HepG2 (cell line): ENCODE data around the gene GPBP1. TPM values are rescaled to one million over a fixed set of nuclear protein-coding genes. Genes with fewer than 3 reads are reported as not detected.

ENCODE experiments used
- BRD4 ChIP-seq: sonication (generic); formaldehyde crosslinking; IDR thresholded peaks from 2 replicates; pipeline ENCODE4 v1.4.0; 2020; ENCODE audit warnings: missing genetic modification reagents
- GABPB1 ChIP-seq: IDR thresholded peaks from 2 replicates; pipeline ENCODE4 v1.6.1; 2016; ENCODE audit warnings: mild to moderate bottlenecking, missing genetic modification reagents, moderate library complexity, missing compliant biosample characterization
- GTF2F1 ChIP-seq: fragments of 150-350 bp; IDR thresholded peaks from 2 replicates; pipeline ENCODE4 v1.6.1; 2014; ENCODE audit warnings: low read length
- HDAC1 ChIP-seq: sonication (generic); formaldehyde crosslinking; IDR thresholded peaks from 2 replicates; pipeline ENCODE4 v1.5.1; 2020; ENCODE audit warnings: mild to moderate bottlenecking, missing genetic modification reagents
- JARID2 ChIP-seq: sonication (generic); formaldehyde crosslinking; IDR thresholded peaks from 2 replicates; pipeline ENCODE4 v1.8.1; 2023; ENCODE audit warnings: missing genetic modification reagents, inconsistent platforms; ENCODE audit not compliant: insufficient replicate concordance
- MTA3 ChIP-seq: sonication (generic); formaldehyde crosslinking; IDR thresholded peaks from 2 replicates; pipeline ENCODE4 v1.4.0; 2020; ENCODE audit warnings: missing genetic modification reagents
- NFYB ChIP-seq: sonication (generic); formaldehyde crosslinking; IDR thresholded peaks from 2 replicates; pipeline ENCODE4 v1.4.0; 2020; ENCODE audit warnings: missing genetic modification reagents
- PHF5A ChIP-seq: IDR thresholded peaks from one replicate; pipeline ENCODE4 v1.6.1; 2018; ENCODE audit warnings: low read depth, missing genetic modification reagents; ENCODE audit not compliant: unreplicated experiment
- PTBP1 ChIP-seq: fragments of 200-400 bp; formaldehyde crosslinking; IDR thresholded peaks from 2 replicates; pipeline ENCODE4 v1.6.1; 2018; ENCODE audit warnings: low read length, low read depth; ENCODE audit not compliant: poor library complexity, severe bottlenecking
- SOX13 ChIP-seq, 3 experiments: fragments of 450-650 bp in 1 of 3; sonication (generic) in 1 of 3; formaldehyde crosslinking in 1 of 3; IDR thresholded peaks in 2 of 3; conservative IDR thresholded peaks in 1 of 3; 2 replicates each; pipeline versions ENCODE4 v1.5.0 to v1.6.1; 2016 to 2020; ENCODE audit warnings: antibody characterized with exemption in 1 of 3, mild to moderate bottlenecking in 1 of 3, missing compliant biosample characterization in 1 of 3, missing genetic modification reagents in 1 of 3, moderate library complexity in 1 of 3
- ZFP1 ChIP-seq: IDR thresholded peaks from 2 replicates; pipeline ENCODE4 v1.6.1; 2016
- ZNF232 ChIP-seq: sonication (generic); formaldehyde crosslinking; IDR thresholded peaks from 2 replicates; pipeline ENCODE4 v1.4.0; 2020; ENCODE audit warnings: missing genetic modification reagents, borderline replicate concordance
- ZNF484 ChIP-seq: sonication (generic); formaldehyde crosslinking; IDR thresholded peaks from 2 replicates; pipeline ENCODE4 v1.5.1; 2020; ENCODE audit warnings: mild to moderate bottlenecking, low read depth, missing genetic modification reagents, borderline replicate concordance
- ZNF512B ChIP-seq: sonication (generic); formaldehyde crosslinking; IDR thresholded peaks from 2 replicates; pipeline ENCODE4 v1.5.1; 2020; ENCODE audit warnings: missing genetic modification reagents, mild to moderate bottlenecking, borderline replicate concordance
- ZNF564 ChIP-seq: sonication (generic); formaldehyde crosslinking; IDR thresholded peaks from 2 replicates; pipeline ENCODE4 v1.8.1; 2023; ENCODE audit warnings: mild to moderate bottlenecking, missing genetic modification reagents
- polyA plus RNA-seq, 8 experiments: library from polyadenylated mRNA; depleted of rRNA in 3 of 8; stranded (reverse) in 7 of 8; unstranded in 1 of 8; fragments of >200 nt; fragmentation: Illumina TruSeq in 4 of 8; extraction: Trizol in 4 of 8; gene quantifications; 2 replicates each; pipeline versions ENCODE4 v1.2.1 to v1.2.3, GENCODE V29; 2011 to 2016; ENCODE audit warnings: low read depth in 4 of 8, missing spikeins in 1 of 8, mixed read lengths in 1 of 8; ENCODE audit not compliant: insufficient read depth in 1 of 8
- total RNA-seq, 5 experiments: library from RNA; depleted of rRNA; stranded (reverse); fragments of >200 nt; fragmentation: Illumina TruSeq; extraction: Trizol; gene quantifications; 2 replicates each; pipeline ENCODE4 v1.2.3, GENCODE V29; 2016; ENCODE audit warnings: low read depth in 1 of 5
- TF ChIP-seq, protein P1 (sequence below): sonication (generic); formaldehyde crosslinking; IDR thresholded peaks from 2 replicates; pipeline ENCODE4 v1.5.1; 2020; ENCODE audit warnings: mild to moderate bottlenecking, missing genetic modification reagents, borderline replicate concordance

The GPBP1 gene
- total and polyA plus RNA-seq, 2 of the 13 experiments (the other 11 are each of a cell fraction or from before 2014, with no cell fraction given): 27.1 to 72.2 TPM

DNA sequence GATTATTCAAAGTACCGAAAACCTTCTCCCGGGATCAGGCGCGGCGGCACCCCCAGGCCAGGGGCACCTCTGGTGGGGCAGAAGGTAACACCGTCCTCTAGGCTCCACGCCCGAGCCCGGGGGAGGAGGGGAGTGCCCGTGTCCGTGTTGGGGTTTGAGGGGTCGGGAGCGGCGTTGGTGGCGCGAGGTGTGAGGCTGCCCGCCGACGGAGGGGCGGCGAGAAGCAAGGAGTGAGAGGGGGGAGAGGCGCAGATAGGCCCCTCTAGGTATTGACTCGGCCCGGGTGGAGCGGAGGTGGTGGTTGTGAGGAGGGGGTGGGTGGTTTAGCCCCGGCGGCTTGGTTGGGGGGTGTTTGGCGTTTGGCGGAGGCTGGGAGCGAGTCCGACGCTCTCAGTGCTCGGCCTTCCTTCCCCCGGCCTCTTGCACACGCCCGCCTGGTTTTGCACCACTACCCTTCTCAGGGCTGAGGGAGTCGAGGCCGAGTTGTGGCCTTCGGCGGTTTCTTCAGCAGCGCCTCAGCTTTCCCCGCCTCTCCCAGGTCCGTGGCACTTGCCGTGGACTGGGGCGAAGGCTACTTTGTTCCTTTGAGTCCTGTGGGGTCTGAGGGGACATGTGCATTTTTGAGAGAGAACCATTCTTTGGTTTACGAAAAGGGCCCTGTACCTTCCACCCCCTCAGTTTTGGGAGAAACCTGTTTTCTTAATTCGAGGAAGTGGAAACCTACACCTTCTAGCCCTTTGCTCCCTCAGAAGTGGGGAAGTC is 450 bp downstream of the GPBP1 start (continued):
- TF ChIP-seq PTBP1 (no peak), SOX13 (IDR thresholded peaks at IDR 0.05) (no peak), SOX13 (CRISPR knock-in tag; conservative IDR thresholded peaks at IDR 0.05 in 1 of 2, IDR thresholded peaks at IDR 0.05 in 1 of 2) (no peak), PHF5A (no peak), ZNF512B (no peak), GTF2F1 (no peak), JARID2 (no peak), MTA3 (CRISPR knock-in tag) (no peak), BRD4 (CRISPR knock-in tag) (no peak), GABPB1 (no peak), NFYB (CRISPR knock-in tag) (no peak), ZFP1 (CRISPR knock-in tag) (no peak), ZNF232 (CRISPR knock-in tag) (no peak), HDAC1 (CRISPR knock-in tag) (0 out of 2 replicates have a peak, but pooled peaks have one; percentile 5), ZNF484 (CRISPR knock-in tag) (no peak), ZNF564 (CRISPR knock-in tag) (no peak)
- TF ChIP-seq, protein P1, sequence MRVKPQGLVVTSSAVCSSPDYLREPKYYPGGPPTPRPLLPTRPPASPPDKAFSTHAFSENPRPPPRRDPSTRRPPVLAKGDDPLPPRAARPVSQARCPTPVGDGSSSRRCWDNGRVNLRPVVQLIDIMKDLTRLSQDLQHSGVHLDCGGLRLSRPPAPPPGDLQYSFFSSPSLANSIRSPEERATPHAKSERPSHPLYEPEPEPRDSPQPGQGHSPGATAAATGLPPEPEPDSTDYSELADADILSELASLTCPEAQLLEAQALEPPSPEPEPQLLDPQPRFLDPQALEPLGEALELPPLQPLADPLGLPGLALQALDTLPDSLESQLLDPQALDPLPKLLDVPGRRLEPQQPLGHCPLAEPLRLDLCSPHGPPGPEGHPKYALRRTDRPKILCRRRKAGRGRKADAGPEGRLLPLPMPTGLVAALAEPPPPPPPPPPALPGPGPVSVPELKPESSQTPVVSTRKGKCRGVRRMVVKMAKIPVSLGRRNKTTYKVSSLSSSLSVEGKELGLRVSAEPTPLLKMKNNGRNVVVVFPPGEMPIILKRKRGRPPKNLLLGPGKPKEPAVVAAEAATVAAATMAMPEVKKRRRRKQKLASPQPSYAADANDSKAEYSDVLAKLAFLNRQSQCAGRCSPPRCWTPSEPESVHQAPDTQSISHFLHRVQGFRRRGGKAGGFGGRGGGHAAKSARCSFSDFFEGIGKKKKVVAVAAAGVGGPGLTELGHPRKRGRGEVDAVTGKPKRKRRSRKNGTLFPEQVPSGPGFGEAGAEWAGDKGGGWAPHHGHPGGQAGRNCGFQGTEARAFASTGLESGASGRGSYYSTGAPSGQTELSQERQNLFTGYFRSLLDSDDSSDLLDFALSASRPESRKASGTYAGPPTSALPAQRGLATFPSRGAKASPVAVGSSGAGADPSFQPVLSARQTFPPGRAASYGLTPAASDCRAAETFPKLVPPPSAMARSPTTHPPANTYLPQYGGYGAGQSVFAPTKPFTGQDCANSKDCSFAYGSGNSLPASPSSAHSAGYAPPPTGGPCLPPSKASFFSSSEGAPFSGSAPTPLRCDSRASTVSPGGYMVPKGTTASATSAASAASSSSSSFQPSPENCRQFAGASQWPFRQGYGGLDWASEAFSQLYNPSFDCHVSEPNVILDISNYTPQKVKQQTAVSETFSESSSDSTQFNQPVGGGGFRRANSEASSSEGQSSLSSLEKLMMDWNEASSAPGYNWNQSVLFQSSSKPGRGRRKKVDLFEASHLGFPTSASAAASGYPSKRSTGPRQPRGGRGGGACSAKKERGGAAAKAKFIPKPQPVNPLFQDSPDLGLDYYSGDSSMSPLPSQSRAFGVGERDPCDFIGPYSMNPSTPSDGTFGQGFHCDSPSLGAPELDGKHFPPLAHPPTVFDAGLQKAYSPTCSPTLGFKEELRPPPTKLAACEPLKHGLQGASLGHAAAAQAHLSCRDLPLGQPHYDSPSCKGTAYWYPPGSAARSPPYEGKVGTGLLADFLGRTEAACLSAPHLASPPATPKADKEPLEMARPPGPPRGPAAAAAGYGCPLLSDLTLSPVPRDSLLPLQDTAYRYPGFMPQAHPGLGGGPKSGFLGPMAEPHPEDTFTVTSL: 0 out of 2 replicates have a peak, but pooled peaks have one; percentile 31
